ENCODE results near the gene CACNB2.

Gene CACNB2

DNA sequence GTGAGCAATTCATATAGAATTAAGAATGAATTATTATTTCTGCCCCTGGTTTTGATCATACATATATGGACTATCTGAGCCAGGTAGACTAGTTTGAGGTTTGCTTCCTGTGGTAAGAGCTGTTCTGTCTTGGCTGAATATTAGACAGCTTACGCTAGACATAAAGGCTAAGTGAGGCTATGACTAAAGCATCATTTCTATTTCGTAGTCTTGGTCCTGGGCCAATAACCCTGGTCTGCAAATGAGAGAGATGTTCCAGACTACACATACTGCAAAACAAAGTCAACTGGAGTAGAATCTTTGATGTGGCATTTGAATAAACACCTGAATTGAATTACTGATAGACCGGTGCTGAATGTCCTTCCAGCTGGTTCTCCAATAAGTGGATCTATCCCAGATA, 40.8 kb upstream of the CACNB2 start:
- TF ChIP-seq MYC (IDR thresholded peaks at IDR 0.05; ENCODE audit: low read depth, low read length) (no peak), POLR2A (IDR thresholded peaks at IDR 0.05; ENCODE audit: extremely low read depth, insufficient read length) (no peak)
- TF ChIP-seq, protein P1, sequence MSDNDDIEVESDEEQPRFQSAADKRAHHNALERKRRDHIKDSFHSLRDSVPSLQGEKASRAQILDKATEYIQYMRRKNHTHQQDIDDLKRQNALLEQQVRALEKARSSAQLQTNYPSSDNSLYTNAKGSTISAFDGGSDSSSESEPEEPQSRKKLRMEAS (IDR thresholded peaks at IDR 0.05; ENCODE audit: low read depth, low read length): no peak
- TF ChIP-seq, protein P2, sequence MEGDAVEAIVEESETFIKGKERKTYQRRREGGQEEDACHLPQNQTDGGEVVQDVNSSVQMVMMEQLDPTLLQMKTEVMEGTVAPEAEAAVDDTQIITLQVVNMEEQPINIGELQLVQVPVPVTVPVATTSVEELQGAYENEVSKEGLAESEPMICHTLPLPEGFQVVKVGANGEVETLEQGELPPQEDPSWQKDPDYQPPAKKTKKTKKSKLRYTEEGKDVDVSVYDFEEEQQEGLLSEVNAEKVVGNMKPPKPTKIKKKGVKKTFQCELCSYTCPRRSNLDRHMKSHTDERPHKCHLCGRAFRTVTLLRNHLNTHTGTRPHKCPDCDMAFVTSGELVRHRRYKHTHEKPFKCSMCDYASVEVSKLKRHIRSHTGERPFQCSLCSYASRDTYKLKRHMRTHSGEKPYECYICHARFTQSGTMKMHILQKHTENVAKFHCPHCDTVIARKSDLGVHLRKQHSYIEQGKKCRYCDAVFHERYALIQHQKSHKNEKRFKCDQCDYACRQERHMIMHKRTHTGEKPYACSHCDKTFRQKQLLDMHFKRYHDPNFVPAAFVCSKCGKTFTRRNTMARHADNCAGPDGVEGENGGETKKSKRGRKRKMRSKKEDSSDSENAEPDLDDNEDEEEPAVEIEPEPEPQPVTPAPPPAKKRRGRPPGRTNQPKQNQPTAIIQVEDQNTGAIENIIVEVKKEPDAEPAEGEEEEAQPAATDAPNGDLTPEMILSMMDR (IDR thresholded peaks at IDR 0.05; ENCODE audit: low read depth, low read length): no peak
- H3K4me3 ChIP-seq (ENCODE audit: low read depth, low read length): no peak overlapping the region
- DNase-seq (ENCODE audit: low read depth): no peak

DNA sequence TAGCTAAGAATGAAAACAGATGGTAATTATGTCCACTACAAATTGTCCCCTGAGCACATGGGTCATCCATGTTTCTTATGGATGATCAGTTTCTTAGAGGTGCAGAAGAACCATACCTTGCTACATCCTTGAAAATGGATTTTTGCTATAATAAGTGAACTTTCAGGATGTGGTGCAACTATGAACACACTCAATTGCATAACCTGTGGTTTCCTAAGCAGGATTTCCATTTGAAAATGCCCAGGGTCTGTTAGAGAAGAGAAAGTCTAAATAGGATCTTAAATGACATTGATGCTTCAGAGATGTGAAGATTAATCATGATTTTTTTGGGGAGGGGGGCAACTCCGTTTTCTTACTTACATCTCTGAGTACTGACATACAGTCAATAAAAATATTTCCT, 39.6 kb upstream of the CACNB2 start:
- TF ChIP-seq POLR2A (IDR thresholded peaks at IDR 0.05; ENCODE audit: extremely low read depth, insufficient read length): no peak
- no peak overlapping the region for H3K4me3 ChIP-seq (ENCODE audit: low read depth, low read length)
- peak; percentile 52 for DNase-seq (ENCODE audit: low read depth)

DNA sequence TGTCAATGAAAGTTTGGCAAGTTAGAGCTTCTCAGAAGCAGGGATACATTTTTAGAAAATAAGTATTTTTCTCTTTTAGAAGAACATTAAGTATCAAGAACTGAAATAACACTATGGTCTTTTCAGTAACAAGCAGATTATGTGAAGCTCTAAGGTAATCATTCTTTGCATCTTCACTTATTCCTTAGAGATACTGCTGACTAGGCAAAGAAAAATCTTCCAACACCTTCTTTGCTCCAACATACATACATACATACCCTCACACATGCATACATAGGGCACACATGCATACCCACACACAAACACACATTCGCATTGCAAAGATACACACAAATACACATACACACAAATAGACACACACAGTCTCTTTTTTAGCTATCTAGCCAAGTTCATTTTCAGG, 37.8 kb upstream of the CACNB2 start:
- no peak for DNase-seq (ENCODE audit: low read depth)
- TF ChIP-seq, protein P2 (IDR thresholded peaks at IDR 0.05; ENCODE audit: low read depth, low read length): no peak
- TF ChIP-seq POLR2A (IDR thresholded peaks at IDR 0.05; ENCODE audit: extremely low read depth, insufficient read length): no peak
- TF ChIP-seq, protein P1 (IDR thresholded peaks at IDR 0.05; ENCODE audit: low read depth, low read length): no peak
- no peak for TF ChIP-seq MYC (IDR thresholded peaks at IDR 0.05; ENCODE audit: low read depth, low read length)
- H3K4me3 ChIP-seq (ENCODE audit: low read depth, low read length): no peak overlapping the region

DNA sequence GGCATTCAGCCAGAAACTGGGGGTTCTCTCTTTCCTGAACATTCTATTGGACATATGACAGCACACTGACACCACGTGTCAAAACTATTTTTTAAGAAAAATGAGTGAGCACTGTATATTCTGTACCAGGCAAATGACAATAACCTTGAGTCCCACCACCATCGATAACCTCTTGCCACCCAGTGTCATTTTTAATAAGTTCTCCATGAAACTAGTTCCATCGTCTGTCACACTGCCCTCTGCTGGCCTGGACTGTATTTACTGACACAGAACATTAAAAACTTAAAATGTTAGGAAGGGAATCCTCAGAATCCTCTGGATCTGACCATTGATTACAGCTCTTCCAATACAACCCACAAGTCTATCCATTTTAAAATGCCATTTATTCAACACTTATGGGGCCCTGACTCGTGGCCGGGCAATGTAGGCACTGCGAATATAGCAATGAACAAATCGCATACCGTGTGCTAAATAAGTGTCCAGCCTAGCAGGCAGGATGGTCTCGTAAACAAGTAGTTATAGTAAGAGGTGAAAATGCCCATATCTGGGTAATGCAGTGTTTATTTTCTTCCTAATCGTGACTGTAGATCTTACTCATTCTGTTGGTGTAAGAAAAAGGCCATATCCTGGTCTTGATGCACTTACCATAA, 35.9 kb upstream of the CACNB2 start:
- no peak overlapping the region for H3K4me3 ChIP-seq (ENCODE audit: low read depth, low read length)
- DNase-seq (ENCODE audit: low read depth): peak; percentile 39
- TF ChIP-seq MYC (IDR thresholded peaks at IDR 0.05; ENCODE audit: low read depth, low read length) (no peak), POLR2A (IDR thresholded peaks at IDR 0.05; ENCODE audit: extremely low read depth, insufficient read length) (no peak)
- TF ChIP-seq, protein P2 (IDR thresholded peaks at IDR 0.05; ENCODE audit: low read depth, low read length): peak; percentile 30
- TF ChIP-seq, protein P1 (IDR thresholded peaks at IDR 0.05; ENCODE audit: low read depth, low read length): no peak

DNA sequence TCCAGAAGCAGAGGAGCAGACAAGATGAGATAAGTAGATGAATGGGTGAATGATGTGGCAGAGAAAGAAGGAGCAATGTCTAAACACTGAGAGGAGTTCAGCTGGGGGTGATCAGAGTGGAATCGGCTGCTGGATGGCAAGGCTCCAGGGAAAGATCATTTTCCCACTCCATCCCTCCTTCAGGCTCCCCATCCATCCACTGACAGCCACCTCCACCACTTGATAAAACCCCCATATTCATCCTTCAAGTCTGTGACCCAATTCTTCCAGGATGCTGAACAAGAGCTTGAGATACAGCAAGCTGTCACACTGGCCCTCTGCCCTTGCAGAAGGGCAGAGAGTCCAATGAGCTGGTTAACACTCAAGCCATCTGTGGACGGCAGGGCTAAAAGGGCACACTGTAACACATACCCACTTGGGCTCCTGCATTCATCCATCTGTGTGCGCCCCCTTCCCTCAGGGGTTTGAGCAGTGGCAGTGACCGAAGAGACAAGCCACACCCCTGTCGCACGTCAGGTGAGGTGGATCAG, 30.8 kb upstream of the CACNB2 start:
- no peak for TF ChIP-seq MYC (IDR thresholded peaks at IDR 0.05; ENCODE audit: low read depth, low read length)
- no peak overlapping the region for H3K4me3 ChIP-seq (ENCODE audit: low read depth, low read length)
- no peak for DNase-seq (ENCODE audit: low read depth)

DNA sequence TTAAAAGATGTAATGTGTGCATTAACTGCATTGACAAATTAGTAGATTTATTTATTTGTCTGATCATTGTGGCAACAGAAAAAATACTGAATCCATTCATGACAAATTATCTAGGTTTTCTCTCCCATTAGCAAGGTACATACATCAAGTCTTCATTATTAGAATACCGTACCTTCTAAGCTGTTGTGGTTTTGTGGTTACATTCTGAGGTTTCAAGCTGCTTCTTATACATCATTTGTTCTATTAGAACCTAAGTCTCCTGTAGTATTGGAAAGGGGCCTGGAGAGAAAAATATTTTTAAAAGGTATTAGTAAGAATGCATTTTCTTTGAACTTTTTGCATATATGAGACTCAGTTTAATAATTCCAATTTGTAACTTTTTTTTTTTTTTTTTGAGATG, 26.3 kb upstream of the CACNB2 start:
- TF ChIP-seq, protein P1 (IDR thresholded peaks at IDR 0.05; ENCODE audit: low read depth, low read length): no peak
- TF ChIP-seq MYC (IDR thresholded peaks at IDR 0.05; ENCODE audit: low read depth, low read length) (no peak), POLR2A (IDR thresholded peaks at IDR 0.05; ENCODE audit: extremely low read depth, insufficient read length) (no peak)
- TF ChIP-seq, protein P2 (IDR thresholded peaks at IDR 0.05; ENCODE audit: low read depth, low read length): no peak
- no peak overlapping the region for H3K4me3 ChIP-seq (ENCODE audit: low read depth, low read length)
- no peak for DNase-seq (ENCODE audit: low read depth)

DNA sequence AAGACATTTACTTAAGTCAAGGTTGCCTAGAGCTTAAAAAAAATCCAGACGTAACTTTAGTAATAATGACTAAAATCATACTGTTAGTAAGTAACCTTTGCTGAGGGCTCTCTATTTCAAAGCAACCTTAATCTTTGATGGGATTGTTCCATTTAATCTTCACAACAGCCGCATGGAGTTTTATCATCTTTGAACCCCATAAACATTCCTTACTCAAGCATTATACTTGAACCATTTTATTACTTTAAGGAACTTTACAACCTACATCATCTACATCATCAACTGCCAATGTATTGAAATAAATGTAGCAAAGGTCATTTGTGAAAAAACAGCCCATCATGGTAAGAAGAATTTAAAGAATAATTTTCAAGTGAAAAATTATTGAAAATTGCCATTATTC, 22.9 kb upstream of the CACNB2 start:
- TF ChIP-seq, protein P2 (IDR thresholded peaks at IDR 0.05; ENCODE audit: low read depth, low read length): no peak
- TF ChIP-seq MYC (IDR thresholded peaks at IDR 0.05; ENCODE audit: low read depth, low read length): no peak
- TF ChIP-seq, protein P1 (IDR thresholded peaks at IDR 0.05; ENCODE audit: low read depth, low read length): no peak
- TF ChIP-seq POLR2A (IDR thresholded peaks at IDR 0.05; ENCODE audit: extremely low read depth, insufficient read length): no peak
- H3K4me3 ChIP-seq (ENCODE audit: low read depth, low read length): no peak overlapping the region
- DNase-seq (ENCODE audit: low read depth): no peak

All from NB4 (cell line).